Activated T-helper 17 cell treated with anti-CD3 and anti-CD28 coated beads, Interleukin-2, amount 50 U/mL, for 72 hours (primary cell): ENCODE data around the gene RNF150. TPM values are rescaled to one million over a fixed set of nuclear protein-coding genes. Genes with fewer than 3 reads are reported as not detected.

Experiments
- ATAC-seq: fragments of 150-1000 bp; cut with Tn5 transposase; replicated peaks from 2 replicates; pipeline ENCODE4 v1.10.0; 2021; ENCODE audit warnings: mild to moderate bottlenecking, moderate library complexity
- H3K27ac Mint-ChIP-seq: one replicate; pipeline ENCODE4 v1.8.0; 2022; ENCODE audit warnings: mixed read lengths
- H3K27me3 Mint-ChIP-seq: one replicate; pipeline ENCODE4 v1.8.0; 2022; ENCODE audit warnings: mixed read lengths
- H3K36me3 Mint-ChIP-seq: one replicate; pipeline ENCODE4 v1.8.0; 2022; ENCODE audit warnings: low read depth, mild to moderate bottlenecking, mixed read lengths
- H3K4me1 Mint-ChIP-seq: one replicate; pipeline ENCODE4 v1.8.0; 2022; ENCODE audit warnings: mixed read lengths
- H3K4me3 Mint-ChIP-seq: one replicate; pipeline ENCODE4 v1.8.0; 2022; ENCODE audit warnings: mild to moderate bottlenecking, mixed read lengths
- H3K9me3 Mint-ChIP-seq: one replicate; pipeline ENCODE4 v1.8.0; 2022; ENCODE audit warnings: mixed read lengths
- total RNA-seq, 2 donors: library from RNA; stranded (reverse); gene quantifications; one replicate each; pipeline ENCODE4 v1.2.3, GENCODE V29; 2022

RNF150 gene
- total RNA-seq, 2 donors from 2014 or later, result 0.11 TPM; not detected in 1

DNA sequence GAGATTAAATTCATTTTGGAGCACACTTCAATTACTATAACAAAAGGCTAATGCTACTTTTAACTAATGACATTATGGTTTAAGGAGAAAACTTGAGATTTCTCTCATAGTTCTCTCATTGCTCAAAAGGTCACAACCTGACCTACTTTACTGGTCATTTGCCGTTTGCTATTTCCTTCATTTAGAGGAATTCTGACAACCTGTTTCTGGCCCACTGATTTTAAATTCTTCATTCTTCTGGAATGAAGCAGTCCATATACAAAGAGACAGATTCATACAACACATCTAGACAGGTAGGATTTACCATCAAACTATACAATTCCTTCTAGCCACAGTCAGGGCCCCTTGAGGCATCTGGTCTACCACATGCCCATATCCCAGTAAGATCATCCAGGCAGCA is 14.2 kb downstream of the RNF150 start:
- Mint-ChIP-seq H3K36me3 (no peaks in the 10 kb centered on the region), H3K4me1 (no peaks in the 10 kb centered on the region), H3K4me3 (no peak overlapping the region), H3K27ac (no peak overlapping the region), H3K27me3 (peaks cover 17% of the 10 kb centered on the region), H3K9me3 (peaks cover 4% of the 10 kb centered on the region)
- no peak for ATAC-seq

DNA sequence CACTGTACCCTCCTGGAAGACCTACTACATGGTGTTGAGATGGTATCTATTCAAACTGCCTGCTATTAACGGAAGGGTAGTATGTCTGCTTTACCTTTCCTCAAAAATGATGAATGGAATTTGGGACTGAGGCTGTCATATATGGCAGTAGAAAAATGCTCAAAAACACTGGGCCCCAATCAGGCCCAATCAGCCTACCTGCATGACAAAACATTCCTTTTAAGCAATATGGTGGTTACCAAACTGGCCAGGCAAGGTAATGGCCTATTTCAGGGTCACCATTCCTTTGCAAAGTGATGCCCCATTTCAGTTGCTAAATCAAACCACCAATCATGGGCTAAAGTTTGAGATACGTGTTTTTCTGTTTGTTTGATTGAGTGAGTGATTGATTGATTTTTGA is 14.9 kb downstream of the RNF150 start:
- H3K27ac Mint-ChIP-seq, result no peak overlapping the region
- H3K9me3 Mint-ChIP-seq, result peaks cover 4% of the 10 kb centered on the region
- H3K36me3 Mint-ChIP-seq, result no peaks in the 10 kb centered on the region
- H3K4me1 Mint-ChIP-seq, result no peaks in the 10 kb centered on the region
- H3K4me3 Mint-ChIP-seq, result no peak overlapping the region
- ATAC-seq, result no peak
- peaks cover 18% of the 10 kb centered on the region for H3K27me3 Mint-ChIP-seq

DNA sequence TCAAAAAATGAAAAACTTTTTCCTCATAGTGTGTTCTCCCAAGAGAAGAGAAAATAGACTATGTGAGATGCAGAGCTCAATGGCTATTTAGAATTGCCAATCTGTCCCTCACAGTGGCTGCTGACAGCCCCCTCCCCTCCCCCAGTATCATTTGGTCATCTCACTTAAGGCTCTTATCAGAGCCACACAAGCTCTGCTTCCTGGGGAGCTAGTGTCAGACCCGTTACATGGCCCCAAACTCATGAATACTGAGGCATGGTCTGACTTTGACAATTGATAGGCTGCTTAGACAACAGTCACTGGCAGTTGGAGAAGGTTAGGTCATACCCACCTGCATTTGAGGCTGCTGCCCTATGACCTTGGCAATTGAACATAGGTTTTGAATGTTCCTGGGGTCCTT is 15.3 kb downstream of the RNF150 start:
- Mint-ChIP-seq H3K27me3 (peaks cover 18% of the 10 kb centered on the region), H3K27ac (no peak overlapping the region), H3K4me1 (no peaks in the 10 kb centered on the region), H3K36me3 (no peaks in the 10 kb centered on the region), H3K9me3 (peaks cover 6% of the 10 kb centered on the region), H3K4me3 (no peak overlapping the region)
- no peak for ATAC-seq

DNA sequence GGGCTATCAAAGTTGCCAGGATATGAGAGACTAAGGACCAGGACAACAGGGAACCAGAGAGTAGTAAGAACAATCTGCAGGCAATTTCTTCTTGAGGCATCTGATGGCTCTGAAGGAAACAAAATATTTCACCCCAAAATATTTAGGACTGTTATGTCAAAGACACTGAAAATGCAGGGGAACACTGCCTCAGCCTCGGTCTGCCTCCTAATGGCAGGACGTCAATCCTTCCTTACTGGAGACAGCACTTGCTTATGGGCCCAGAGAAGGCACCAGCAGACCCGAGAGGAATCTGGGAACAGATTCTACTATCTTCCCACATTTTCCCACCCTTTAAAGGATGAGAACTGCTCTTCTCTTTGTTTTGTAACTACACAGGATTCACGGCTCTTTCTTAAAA is 23.3 kb downstream of the RNF150 start:
- Mint-ChIP-seq H3K27ac (no peak overlapping the region), H3K9me3 (peaks cover 5% of the 10 kb centered on the region), H3K4me1 (no peaks in the 10 kb centered on the region), H3K36me3 (no peaks in the 10 kb centered on the region), H3K4me3 (no peak overlapping the region), H3K27me3 (peaks cover 11% of the 10 kb centered on the region)
- no peak for ATAC-seq

DNA sequence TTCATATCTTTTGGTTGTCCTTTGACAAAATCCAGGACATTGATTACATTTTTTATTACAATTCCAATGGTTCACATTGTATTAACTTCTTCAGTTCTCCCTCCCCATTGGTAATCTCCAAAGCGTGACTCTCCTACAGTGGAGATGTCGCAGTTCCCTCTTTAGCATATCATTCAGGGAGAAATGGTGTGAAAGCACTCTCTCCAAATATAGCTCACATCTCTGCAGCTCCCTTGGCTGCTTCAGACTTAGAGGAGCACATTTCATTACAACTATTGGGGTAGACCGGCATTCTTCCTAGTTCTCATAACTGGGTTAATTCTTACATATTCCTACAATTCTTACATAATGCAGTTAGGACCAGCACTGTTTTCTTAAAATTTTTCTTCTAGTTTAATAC is 25.3 kb downstream of the RNF150 start:
- peaks cover 3% of the 10 kb centered on the region for H3K9me3 Mint-ChIP-seq
- H3K36me3 Mint-ChIP-seq, result no peaks in the 10 kb centered on the region
- no peaks in the 10 kb centered on the region for H3K4me1 Mint-ChIP-seq
- no peak for ATAC-seq
- H3K27ac Mint-ChIP-seq, result no peak overlapping the region
- H3K4me3 Mint-ChIP-seq, result no peak overlapping the region
- peaks cover 7% of the 10 kb centered on the region for H3K27me3 Mint-ChIP-seq

DNA sequence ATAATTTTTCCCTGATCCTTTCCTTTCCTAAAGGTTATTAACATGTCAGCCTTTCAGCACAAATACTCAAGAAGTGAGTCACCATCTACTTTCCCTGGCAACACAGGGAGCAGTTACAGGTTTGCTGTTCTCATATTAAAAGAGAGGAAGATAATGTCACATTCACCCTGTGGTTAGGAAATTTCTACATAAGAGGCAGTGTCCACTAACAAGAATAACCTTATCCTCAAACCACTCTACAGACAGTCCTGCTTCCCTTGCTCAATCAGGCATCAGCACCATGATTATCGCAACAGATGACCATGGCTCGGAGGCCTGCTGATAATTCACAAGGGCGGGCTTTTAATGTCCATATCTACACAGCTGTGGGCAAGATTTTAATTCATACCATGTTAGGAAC is 30.9 kb downstream of the RNF150 start:
- peaks cover 9% of the 10 kb centered on the region for H3K27me3 Mint-ChIP-seq
- ATAC-seq, result no peak
- no peak overlapping the region for H3K27ac Mint-ChIP-seq
- H3K9me3 Mint-ChIP-seq, result no peaks in the 10 kb centered on the region
- H3K4me1 Mint-ChIP-seq, result no peaks in the 10 kb centered on the region
- H3K4me3 Mint-ChIP-seq, result no peak overlapping the region
- H3K36me3 Mint-ChIP-seq, result no peaks in the 10 kb centered on the region

DNA sequence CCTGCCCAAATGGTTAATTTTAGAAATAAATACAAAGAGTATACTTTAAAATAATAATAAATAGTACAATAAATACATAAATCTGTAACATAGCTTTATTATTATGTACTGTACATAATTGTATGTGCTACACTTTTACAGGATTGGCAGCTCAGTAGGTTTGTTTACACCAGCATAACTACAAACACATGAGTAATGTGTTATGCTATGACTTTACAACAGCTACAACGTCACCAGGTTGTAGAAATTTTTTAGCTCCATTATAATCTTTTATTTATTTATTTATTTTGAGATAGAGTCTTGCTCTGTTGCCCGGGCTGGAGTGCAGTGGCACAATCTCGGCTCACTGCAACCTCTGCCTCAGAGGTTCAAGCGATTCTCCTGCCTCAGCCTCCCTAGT is 31.8 kb downstream of the RNF150 start:
- Mint-ChIP-seq H3K27me3 (peaks cover 9% of the 10 kb centered on the region), H3K4me3 (no peak overlapping the region), H3K27ac (no peak overlapping the region), H3K9me3 (no peaks in the 10 kb centered on the region), H3K4me1 (no peaks in the 10 kb centered on the region), H3K36me3 (no peaks in the 10 kb centered on the region)
- no peak for ATAC-seq

DNA sequence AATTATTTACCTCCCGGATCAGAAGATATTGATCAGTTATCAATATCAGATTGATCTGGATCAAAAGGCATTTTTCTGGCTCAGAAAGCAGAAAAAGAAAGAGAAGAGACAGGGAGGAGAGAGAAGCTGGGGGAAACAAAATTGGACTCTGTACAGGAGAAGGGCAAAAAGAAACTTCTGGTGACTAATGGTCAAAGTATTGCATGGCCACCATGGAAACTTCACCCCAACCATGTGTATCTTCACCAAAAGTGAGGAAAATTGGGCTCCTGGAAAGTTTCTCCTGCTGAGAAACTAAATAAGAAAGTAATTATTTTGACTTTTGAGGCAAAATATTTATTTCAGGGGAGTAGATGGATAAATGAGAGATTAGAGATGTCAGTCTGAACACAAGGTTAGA is 33.9 kb downstream of the RNF150 start:
- no peaks in the 10 kb centered on the region for H3K9me3 Mint-ChIP-seq
- no peaks in the 10 kb centered on the region for H3K4me1 Mint-ChIP-seq
- H3K27ac Mint-ChIP-seq, result no peak overlapping the region
- peaks cover 9% of the 10 kb centered on the region for H3K27me3 Mint-ChIP-seq
- H3K4me3 Mint-ChIP-seq, result no peak overlapping the region
- H3K36me3 Mint-ChIP-seq, result no peaks in the 10 kb centered on the region
- ATAC-seq, result no peak

DNA sequence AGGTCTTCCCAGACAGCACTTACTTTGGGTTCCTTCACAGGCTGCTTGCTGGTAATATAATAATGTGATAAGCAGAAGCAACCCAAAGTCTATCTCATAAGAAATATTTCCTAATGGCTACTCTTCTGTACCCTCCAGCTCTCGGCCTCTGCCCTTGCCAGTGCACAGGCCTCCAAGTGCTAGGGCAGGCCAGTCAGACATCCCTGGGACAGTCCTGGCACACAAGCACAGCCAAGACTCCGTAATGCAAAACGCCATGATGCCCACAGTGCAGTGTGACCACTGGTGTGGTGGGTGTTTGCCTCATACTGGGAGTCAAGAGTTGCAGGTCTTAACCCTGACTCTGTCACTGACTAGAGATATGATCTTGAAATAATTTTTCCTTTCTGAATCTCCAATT is 35.1 kb downstream of the RNF150 start:
- peaks cover 8% of the 10 kb centered on the region for H3K27me3 Mint-ChIP-seq
- peaks cover 6% of the 10 kb centered on the region for H3K9me3 Mint-ChIP-seq
- H3K4me1 Mint-ChIP-seq, result no peaks in the 10 kb centered on the region
- ATAC-seq, result no peak
- no peaks in the 10 kb centered on the region for H3K36me3 Mint-ChIP-seq
- no peak overlapping the region for H3K4me3 Mint-ChIP-seq
- H3K27ac Mint-ChIP-seq, result no peak overlapping the region

DNA sequence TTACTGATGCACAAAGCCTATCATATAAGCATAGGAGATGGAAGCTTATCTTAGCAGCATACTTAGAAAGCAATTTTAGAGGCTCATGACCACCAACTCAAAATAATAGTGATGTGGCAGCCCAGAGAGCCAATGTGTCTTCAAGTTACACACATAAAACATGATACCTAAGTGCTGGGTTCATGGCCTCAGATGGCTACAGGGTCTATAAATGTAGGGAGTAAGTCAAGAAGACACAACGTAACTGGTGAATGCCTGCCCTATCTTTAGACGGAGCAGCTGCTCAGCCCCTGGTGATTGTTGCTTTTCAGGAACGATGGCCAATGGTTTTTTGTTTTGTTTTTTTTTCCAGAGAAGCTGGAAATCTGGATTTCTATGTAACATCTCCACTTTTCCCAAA is 42.8 kb downstream of the RNF150 start:
- no peak for ATAC-seq
- H3K4me3 Mint-ChIP-seq, result no peak overlapping the region
- H3K9me3 Mint-ChIP-seq, result peaks cover 10% of the 10 kb centered on the region
- H3K27me3 Mint-ChIP-seq, result peaks cover 17% of the 10 kb centered on the region
- no peaks in the 10 kb centered on the region for H3K4me1 Mint-ChIP-seq
- no peaks in the 10 kb centered on the region for H3K36me3 Mint-ChIP-seq
- no peak overlapping the region for H3K27ac Mint-ChIP-seq

DNA sequence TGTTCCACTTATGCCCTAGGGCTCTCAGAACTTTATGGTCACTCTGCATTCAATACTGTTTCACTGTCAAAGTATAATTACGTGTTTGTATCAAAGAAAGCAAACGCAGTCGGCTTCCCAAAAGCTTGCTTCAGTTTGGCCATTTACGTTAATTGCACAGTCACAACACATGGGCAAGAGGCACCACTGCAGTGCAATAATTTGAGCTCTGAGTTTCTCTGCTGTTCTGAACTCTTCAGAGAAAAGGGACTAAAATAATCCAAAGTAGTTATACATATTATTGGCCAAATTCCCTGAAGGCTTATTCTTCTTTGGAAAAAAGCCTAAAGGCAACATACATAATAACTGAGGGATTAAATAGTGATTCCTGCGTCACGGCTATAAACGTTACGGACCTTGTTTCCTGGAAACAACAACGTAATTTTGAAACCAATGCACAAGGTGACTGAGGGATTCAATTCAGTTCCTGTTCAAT is 51.3 kb downstream of the RNF150 start:
- Mint-ChIP-seq H3K27me3 (peaks cover 4% of the 10 kb centered on the region), H3K9me3 (peaks cover 4% of the 10 kb centered on the region), H3K4me3 (no peak overlapping the region), H3K36me3 (no peaks in the 10 kb centered on the region), H3K4me1 (no peaks in the 10 kb centered on the region), H3K27ac (no peak overlapping the region)
- no peak for ATAC-seq

DNA sequence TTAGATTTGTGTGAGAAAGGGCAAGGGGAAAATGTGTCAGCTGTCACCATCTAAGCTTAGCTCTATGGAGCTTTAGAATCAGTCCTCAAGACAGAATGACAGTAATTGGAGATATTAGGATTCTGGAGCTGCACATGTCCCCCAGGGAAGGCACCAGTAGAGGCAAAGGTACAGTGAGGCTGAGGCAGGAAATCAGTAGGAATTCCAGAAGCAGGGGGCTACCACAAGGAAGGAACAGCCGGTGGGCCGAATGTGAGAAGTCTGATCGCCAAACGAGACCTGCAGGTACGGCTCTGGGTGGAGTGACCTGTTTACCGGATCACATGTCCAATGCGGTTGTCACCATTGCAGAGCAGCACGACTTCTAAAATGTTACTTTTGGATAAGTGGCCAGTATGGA is 52.6 kb downstream of the RNF150 start:
- Mint-ChIP-seq H3K9me3 (peaks cover 2% of the 10 kb centered on the region), H3K27ac (no peak overlapping the region), H3K36me3 (no peaks in the 10 kb centered on the region), H3K4me3 (no peak overlapping the region), H3K27me3 (peaks cover 4% of the 10 kb centered on the region), H3K4me1 (no peaks in the 10 kb centered on the region)
- no peak for ATAC-seq

DNA sequence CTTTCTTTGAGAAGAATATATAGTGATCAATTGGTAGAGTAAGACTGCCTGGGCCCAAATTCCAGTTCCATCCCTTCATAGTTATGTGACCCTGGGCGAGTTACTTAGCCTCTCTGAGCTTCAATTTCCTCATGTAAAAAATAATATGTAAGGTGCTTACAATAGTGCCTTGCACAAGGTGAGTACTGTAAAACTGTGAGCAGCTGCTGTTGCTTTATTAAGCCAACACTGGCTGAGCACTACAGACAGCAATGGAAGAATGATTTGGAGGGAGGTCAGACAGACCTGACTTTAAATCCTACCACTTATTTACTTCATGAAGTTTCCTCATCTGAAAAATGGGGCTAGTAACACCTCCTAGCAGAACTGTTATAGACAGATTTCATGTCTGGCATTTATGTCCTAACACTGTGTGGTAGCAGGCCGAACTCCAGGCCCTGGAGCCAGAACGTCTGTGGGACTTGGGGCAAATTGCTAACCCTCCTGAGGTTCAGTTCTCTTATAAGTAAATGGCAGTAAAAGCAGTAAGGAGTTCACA is 53.8 kb downstream of the RNF150 start:
- Mint-ChIP-seq H3K9me3 (no peaks in the 10 kb centered on the region), H3K36me3 (no peaks in the 10 kb centered on the region), H3K4me1 (no peaks in the 10 kb centered on the region), H3K27ac (no peak overlapping the region), H3K4me3 (no peak overlapping the region), H3K27me3 (peaks cover 4% of the 10 kb centered on the region)
- ATAC-seq, result no peak

DNA sequence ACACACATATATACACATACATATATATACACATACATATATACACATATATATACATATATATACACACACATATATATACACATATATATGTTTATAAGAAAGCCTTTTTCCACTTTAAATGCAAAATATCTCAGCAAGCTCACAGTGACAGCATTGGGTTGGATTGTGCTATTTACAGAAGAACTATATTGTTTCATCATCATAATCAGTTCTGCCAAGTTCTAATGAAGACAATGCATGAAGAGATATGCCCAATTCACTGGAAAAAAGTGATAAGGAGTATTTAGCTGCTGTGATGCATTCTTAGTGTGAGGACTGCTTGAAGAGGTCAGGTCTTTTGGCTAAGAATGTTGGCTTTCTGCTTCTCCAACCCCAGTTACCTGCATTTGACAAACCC is 54.4 kb downstream of the RNF150 start:
- H3K27me3 Mint-ChIP-seq, result peaks cover 4% of the 10 kb centered on the region
- H3K4me1 Mint-ChIP-seq, result no peaks in the 10 kb centered on the region
- no peak overlapping the region for H3K27ac Mint-ChIP-seq
- H3K9me3 Mint-ChIP-seq, result no peaks in the 10 kb centered on the region
- H3K4me3 Mint-ChIP-seq, result no peak overlapping the region
- no peaks in the 10 kb centered on the region for H3K36me3 Mint-ChIP-seq
- ATAC-seq, result no peak

DNA sequence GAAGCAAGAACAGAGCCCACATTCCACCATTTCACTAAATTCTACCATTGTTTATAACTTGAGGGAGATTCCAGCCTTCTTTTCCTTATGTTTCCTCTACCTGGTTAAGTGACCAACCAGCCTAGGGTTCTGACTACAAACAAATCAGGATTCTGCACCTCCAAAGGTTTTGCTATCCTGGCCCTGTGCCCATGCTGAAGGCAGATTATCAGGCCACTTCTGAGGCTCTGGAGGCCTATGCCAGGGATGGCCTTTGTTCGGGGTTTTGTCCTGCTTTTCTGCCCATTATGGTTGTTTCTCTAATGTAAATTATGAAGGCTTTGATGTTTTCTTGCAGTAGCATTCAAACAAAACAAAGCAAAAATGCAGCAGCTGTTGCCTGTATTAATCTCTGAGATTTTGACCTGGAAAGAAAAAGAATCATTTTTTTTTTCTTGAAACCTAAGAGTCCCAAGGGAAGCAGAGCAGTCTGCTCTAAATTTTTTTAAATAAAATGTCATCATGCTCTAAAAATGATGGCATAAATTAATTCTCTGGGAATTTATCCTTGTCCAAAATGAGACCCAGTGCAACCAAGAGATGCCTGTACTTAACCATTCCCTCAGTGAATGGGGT is 55.6 kb downstream of the RNF150 start:
- H3K36me3 Mint-ChIP-seq, result no peaks in the 10 kb centered on the region
- H3K27ac Mint-ChIP-seq, result no peak overlapping the region
- ATAC-seq, result no peak
- H3K9me3 Mint-ChIP-seq, result no peaks in the 10 kb centered on the region
- H3K4me1 Mint-ChIP-seq, result no peaks in the 10 kb centered on the region
- H3K27me3 Mint-ChIP-seq, result no peaks in the 10 kb centered on the region
- H3K4me3 Mint-ChIP-seq, result no peak overlapping the region

DNA sequence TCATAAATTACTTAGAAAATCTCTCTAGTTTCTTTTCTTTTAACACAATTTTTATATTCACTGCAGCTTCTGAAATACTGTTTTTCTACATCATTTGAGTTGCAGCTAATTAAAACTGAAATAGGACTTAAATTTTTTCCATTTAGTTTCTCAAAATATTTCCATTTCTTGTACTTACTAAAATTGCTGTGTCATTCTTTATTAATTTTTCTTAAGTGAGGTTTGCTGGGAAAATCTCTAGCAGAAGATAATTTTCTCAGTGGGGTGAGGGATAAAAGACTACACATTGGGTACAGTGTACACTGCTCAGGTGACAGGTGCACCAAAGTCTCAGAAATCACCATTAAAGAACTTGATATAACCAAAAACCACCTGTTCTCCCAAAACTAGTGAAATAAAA is 57.7 kb downstream of the RNF150 start:
- Mint-ChIP-seq H3K4me3 (no peak overlapping the region), H3K9me3 (no peaks in the 10 kb centered on the region), H3K27me3 (no peaks in the 10 kb centered on the region), H3K27ac (no peak overlapping the region), H3K4me1 (no peaks in the 10 kb centered on the region), H3K36me3 (no peaks in the 10 kb centered on the region)
- no peak for ATAC-seq
